ENCODE data around the gene SLC22A14. TPM values are rescaled to one million over a fixed set of nuclear protein-coding genes. Genes with fewer than 3 reads are reported as not detected.

Gene SLC22A14
- total RNA-seq, 1 experiment from 2014 or later, result 0.14 TPM

- ChIA-PET POLR2A (no interaction called here), CTCF (no interaction called here)
- BruUV-seq (replicated peaks), result no TSS peak
- H3K4me3 Mint-ChIP-seq (ENCODE audit: unreplicated experiment), result no peak overlapping the region
- intact Hi-C loops (cut with micrococcal nuclease; ENCODE audit: unreplicated experiment), result no loop called here
- no peak for DNase-seq
- H3K4me3 ChIP-seq (ENCODE audit: low read depth, low read length), result no peak overlapping the region
- no peaks in the 10 kb centered on the region for H3K27me3 Mint-ChIP-seq (ENCODE audit: insufficient read depth, unreplicated experiment)
- H3K27me3 ChIP-seq (replicated peaks; ENCODE audit: control insufficient read depth, insufficient read depth, low read length), result no peaks in the 10 kb centered on the region
- TF ChIP-seq CTCF (IDR thresholded peaks at IDR 0.05; ENCODE audit: insufficient read depth in 1 of 2, low read depth in 1 of 2, low read length in 1 of 2, severe bottlenecking in 1 of 2, unreplicated experiment in 1 of 2), result no peak
- H3K9me3 ChIP-seq, result no peaks in the 10 kb centered on the region
- no peaks in the 10 kb centered on the region for H3K36me3 ChIP-seq (ENCODE audit: control insufficient read depth, insufficient read depth, low read length)
- peaks cover 6% of the 10 kb centered on the region for H3K4me1 Mint-ChIP-seq (ENCODE audit: low read depth, unreplicated experiment)
- peaks cover 6% of the 10 kb centered on the region for H3K36me3 Mint-ChIP-seq (ENCODE audit: insufficient read depth, unreplicated experiment)
- no peaks in the 10 kb centered on the region for H3K4me1 ChIP-seq
- H3K9me3 Mint-ChIP-seq (ENCODE audit: unreplicated experiment), result no peaks in the 10 kb centered on the region
- H3K27ac Mint-ChIP-seq (ENCODE audit: unreplicated experiment), result no peak overlapping the region
Observed at GRCh38 chr3:38267662-38268061, 14.4 kb upstream of the SLC22A14 start.

GRCh38 chr3:38268087-38268486 is 14.0 kb upstream of the SLC22A14 start:
- POLR2A ChIA-PET, result no interaction called here
- Histone ChIP-seq H3K9me3 (no peaks in the 10 kb centered on the region), H3K4me1 (no peaks in the 10 kb centered on the region), H3K4me3 (ENCODE audit: low read depth, low read length) (no peak overlapping the region), H3K27me3 (replicated peaks; ENCODE audit: control insufficient read depth, insufficient read depth, low read length) (no peaks in the 10 kb centered on the region), H3K36me3 (ENCODE audit: control insufficient read depth, insufficient read depth, low read length) (no peaks in the 10 kb centered on the region)
- BruUV-seq (replicated peaks), result no TSS peak
- CTCF ChIA-PET, result no interaction called here
- no peak for DNase-seq
- Mint-ChIP-seq H3K9me3 (ENCODE audit: unreplicated experiment) (no peaks in the 10 kb centered on the region), H3K36me3 (ENCODE audit: insufficient read depth, unreplicated experiment) (peaks cover 6% of the 10 kb centered on the region), H3K27me3 (ENCODE audit: insufficient read depth, unreplicated experiment) (no peaks in the 10 kb centered on the region), H3K4me1 (ENCODE audit: low read depth, unreplicated experiment) (peaks cover 6% of the 10 kb centered on the region), H3K27ac (ENCODE audit: unreplicated experiment) (no peak overlapping the region), H3K4me3 (ENCODE audit: unreplicated experiment) (no peak overlapping the region)
- intact Hi-C loops (cut with micrococcal nuclease; ENCODE audit: unreplicated experiment), result no loop called here
- no peak for TF ChIP-seq CTCF (IDR thresholded peaks at IDR 0.05; ENCODE audit: insufficient read depth in 1 of 2, low read depth in 1 of 2, low read length in 1 of 2, severe bottlenecking in 1 of 2, unreplicated experiment in 1 of 2)

GRCh38 chr3:38268522-38268921 is 13.6 kb upstream of the SLC22A14 start:
- Histone ChIP-seq H3K9me3 (no peaks in the 10 kb centered on the region), H3K36me3 (ENCODE audit: control insufficient read depth, insufficient read depth, low read length) (no peaks in the 10 kb centered on the region), H3K4me1 (no peaks in the 10 kb centered on the region), H3K4me3 (ENCODE audit: low read depth, low read length) (no peak overlapping the region), H3K27me3 (replicated peaks; ENCODE audit: control insufficient read depth, insufficient read depth, low read length) (no peaks in the 10 kb centered on the region)
- no peaks in the 10 kb centered on the region for H3K9me3 Mint-ChIP-seq (ENCODE audit: unreplicated experiment)
- H3K4me1 Mint-ChIP-seq (ENCODE audit: low read depth, unreplicated experiment), result peaks cover 6% of the 10 kb centered on the region
- BruUV-seq (replicated peaks), result no TSS peak
- no peak overlapping the region for H3K27ac Mint-ChIP-seq (ENCODE audit: unreplicated experiment)
- H3K36me3 Mint-ChIP-seq (ENCODE audit: insufficient read depth, unreplicated experiment), result peaks cover 6% of the 10 kb centered on the region
- no peaks in the 10 kb centered on the region for H3K27me3 Mint-ChIP-seq (ENCODE audit: insufficient read depth, unreplicated experiment)
- intact Hi-C loops (cut with micrococcal nuclease; ENCODE audit: unreplicated experiment), result no loop called here
- no peak overlapping the region for H3K4me3 Mint-ChIP-seq (ENCODE audit: unreplicated experiment)
- ChIA-PET POLR2A (no interaction called here), CTCF (no interaction called here)
- DNase-seq, result no peak
- TF ChIP-seq CTCF (IDR thresholded peaks at IDR 0.05; ENCODE audit: insufficient read depth in 1 of 2, low read depth in 1 of 2, low read length in 1 of 2, severe bottlenecking in 1 of 2, unreplicated experiment in 1 of 2), result no peak

Measured in Caco-2 (cell line).